ENCODE measurements around the gene NFATC2IP.

DNA sequence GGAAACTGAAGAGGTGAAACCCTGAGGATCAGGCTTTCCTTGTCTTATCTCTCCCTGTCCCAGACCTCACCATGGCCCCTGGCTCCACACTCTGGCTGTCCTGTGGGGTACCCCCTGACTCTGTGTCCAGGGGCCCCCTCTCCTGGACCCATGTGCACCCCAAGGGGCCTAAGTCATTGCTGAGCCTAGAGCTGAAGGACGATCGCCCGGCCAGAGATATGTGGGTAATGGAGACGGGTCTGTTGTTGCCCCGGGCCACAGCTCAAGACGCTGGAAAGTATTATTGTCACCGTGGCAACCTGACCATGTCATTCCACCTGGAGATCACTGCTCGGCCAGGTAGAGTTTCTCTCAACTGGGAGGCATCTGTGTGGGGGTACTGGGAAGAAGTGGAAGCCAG, 17.6 kb upstream of the NFATC2IP start:
- TF ChIP-seq, protein P1, sequence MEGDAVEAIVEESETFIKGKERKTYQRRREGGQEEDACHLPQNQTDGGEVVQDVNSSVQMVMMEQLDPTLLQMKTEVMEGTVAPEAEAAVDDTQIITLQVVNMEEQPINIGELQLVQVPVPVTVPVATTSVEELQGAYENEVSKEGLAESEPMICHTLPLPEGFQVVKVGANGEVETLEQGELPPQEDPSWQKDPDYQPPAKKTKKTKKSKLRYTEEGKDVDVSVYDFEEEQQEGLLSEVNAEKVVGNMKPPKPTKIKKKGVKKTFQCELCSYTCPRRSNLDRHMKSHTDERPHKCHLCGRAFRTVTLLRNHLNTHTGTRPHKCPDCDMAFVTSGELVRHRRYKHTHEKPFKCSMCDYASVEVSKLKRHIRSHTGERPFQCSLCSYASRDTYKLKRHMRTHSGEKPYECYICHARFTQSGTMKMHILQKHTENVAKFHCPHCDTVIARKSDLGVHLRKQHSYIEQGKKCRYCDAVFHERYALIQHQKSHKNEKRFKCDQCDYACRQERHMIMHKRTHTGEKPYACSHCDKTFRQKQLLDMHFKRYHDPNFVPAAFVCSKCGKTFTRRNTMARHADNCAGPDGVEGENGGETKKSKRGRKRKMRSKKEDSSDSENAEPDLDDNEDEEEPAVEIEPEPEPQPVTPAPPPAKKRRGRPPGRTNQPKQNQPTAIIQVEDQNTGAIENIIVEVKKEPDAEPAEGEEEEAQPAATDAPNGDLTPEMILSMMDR (IDR thresholded peaks at IDR 0.05): no peak
- TF ChIP-seq POLR2A (IDR thresholded peaks at IDR 0.05) (no peak), POLR2AphosphoS5 (IDR thresholded peaks at IDR 0.05; ENCODE audit: insufficient read depth in 1 of 2, low read depth in 1 of 2) (no peak)
